ENCODE data around the gene CARD9.
"Not testable (repeated sequence)": the region's sequence is repeated elsewhere in the genome, so short reads cannot be mapped to it uniquely, and the experiment has no call there.

The CARD9 gene

DNA sequence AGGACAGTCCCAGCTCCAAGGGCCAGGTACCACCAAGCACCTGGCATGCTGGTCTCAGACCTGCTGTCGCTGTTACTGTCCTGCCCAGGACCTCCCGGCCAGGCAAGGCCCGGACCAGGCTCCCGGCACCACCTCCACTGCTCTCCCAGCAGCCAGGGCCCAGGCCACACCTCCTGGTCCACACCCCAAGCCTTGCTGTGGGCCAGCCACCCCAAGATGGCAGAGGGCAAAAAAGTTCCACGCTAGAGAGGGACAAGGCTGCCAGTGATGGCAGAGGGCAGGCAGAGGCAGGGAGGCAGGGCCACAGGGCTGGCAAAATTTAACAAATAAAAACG, 11.1 kb downstream of the CARD9 start:
- no peak for FAIRE-seq

GRCh38 chr9:136361754-136362449, 11.6 kb downstream of the CARD9 start:
- no peak for FAIRE-seq

DNA sequence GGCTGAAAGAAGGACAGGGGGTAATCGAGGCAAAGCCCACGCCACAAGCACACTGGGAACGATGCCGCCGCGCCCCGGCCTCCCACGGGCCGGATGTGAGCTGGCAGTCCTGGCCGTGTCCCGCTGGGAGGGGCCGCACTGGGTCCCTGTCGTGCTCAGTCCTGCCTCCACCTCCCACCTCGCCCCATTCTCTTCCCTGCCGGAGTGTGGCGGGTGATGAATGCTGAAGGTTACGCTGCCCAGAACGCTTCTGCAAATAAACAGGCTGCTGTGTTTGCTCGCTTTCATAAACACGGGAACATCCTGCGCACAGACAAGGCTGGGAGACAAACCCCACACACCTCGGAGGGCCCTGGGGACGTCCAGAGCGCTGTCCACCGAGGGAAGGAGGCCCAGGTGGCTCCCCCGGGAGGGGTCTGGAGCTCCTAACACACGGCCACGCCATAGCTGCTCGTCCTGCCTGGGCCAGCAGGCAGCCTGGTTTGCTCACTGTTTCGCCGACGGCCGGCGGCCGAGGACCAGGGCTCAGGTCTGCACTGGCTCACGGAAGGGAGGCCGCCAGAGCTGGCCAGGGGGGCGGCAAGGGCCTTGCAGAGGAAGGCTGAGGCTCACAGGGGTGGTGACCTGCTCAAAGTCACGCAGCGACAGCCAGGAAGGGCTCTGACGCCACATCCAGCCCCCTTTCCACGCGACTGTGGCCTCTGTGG, 12.3 kb downstream of the CARD9 start:
- no peak for FAIRE-seq

DNA sequence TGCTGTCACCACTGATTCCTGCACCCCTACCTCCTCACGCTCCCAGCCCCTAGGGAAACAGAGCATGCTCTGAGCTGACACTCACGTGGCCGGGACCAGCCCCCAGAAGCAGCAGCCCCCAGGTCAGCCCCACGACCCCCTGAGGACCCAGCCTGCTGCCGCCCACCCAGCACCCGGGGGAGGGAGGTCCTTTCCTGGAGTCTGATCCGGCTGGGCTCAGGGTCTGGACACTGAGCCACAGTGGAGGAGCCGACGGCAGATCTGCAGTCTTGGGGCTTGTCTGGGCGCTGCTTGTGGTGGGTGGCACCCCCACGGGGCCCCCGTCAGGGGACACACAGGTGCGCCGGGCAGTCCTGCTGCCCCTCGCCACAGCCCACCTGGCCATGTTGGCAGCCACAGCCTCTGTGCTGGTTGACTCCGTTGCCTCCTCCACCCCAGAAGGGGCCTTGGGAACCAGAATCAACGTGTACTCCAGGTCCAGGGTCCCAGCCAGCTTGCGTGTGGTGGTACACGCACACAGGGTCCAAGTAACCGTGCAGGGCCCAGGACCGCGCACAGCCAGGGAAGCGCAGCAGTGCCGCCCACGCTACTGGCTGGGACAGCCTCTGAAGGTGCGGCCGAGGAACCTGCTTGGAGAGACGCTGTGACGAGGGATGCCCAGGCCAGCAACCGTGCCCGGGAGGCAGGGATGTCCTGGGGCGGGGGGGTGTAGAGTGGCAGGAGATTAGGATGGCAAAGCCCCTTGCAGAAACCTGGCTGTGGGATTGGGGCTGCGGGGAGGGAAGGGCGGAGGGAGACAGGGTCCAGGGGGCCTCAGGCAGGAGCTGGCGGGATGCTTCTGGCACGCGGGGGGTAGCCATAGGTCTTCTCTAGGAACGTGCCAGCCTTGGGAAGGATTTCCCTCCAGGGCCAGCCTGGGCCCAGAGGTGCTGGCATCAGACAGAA, 13.4 kb downstream of the CARD9 start:
- FAIRE-seq, result no peak

DNA sequence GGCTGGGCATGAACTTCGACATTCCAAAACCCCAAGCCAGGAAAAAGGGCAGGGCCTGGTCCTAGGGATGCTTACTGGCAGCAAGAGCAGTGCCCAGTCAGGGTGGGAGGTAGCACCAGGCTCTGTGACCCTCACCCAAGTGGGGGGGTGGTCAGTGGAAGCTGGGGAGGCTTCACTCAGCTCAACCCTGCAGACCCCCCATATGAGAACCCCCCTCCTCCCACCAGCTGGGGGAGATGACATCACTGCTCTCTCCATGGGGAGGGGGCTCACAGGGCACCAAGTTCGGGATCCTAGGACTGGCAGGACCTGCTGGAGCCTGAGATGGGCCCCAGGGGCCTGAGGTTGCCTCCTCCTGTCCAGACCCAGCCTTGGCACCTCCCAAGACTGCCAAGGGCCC, 14.6 kb downstream of the CARD9 start:
- no peak for FAIRE-seq

DNA sequence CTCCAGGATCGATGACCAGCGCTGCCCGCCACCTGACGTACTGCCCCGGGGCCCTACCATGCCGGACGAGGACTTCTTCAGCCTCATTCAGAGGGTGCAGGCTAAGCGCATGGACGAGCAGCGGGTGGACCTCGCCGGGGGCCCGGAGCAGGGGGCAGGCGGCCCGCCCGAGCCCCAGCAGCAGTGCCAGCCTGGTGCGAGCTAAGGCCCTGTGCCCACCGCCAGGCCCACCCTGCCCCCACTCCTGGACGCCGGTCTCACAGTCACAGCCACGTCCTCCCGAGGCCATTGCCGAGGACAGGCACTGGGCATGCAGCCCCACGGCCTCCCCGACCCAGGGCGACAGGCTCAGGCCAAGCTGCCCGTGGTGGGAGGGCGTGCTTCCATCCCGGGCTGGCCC, 15.5 kb downstream of the CARD9 start:
- no peak for FAIRE-seq

DNA sequence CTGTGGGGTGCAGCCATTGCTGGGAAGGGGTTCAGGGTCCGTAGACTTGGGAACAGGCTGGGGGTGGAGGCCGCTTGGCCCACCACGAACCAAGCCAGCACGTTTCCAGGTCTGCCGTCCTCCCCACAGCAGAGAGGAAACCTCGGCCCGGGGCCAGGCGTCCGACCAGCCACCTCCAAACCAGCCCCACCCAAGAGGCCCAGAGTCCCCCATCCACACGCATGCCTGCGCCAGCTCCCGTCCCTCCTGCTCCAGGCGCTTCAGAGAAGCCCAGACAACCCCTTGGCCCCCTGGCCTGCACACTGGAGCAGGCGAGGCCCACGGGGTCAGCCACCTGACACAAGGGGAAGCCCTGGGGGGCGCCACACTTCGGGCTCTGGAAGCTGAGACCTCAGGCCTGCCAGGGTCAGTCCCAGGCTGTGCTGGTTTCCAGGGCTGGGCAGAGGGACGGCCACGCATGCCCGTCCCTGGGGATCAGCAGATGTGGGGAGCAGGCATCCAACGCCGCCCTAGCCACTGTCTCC, 16.2 kb downstream of the CARD9 start:
- no peak for FAIRE-seq

- no peak for FAIRE-seq
Measured at GRCh38 chr9:136355616-136356557, 17.6 kb downstream of the CARD9 start.

DNA sequence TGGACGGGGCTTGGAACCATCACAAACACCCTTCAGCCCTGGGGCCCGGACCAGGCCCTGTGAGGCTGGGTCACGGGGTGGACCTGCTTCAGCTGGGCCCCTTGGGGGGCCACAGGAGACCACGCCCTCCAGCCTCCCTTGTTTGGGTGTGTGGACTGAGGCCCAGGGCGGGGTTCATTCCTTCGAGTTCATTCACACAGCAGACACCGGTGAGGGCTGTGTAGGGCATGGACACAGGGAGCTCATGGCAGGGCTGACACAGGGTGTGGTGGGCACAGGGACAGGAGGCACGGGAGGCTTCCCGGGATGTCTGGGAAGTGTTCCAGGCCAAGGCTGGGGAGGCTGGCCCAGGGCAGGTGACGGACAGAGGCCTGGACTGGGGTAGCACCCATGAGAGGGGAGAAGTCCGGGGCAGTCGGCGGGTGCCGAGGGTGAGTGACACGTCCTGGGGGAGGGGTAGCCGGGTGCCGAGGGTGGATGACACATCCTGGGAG, 18.8 kb downstream of the CARD9 start:
- FAIRE-seq, result no peak

DNA sequence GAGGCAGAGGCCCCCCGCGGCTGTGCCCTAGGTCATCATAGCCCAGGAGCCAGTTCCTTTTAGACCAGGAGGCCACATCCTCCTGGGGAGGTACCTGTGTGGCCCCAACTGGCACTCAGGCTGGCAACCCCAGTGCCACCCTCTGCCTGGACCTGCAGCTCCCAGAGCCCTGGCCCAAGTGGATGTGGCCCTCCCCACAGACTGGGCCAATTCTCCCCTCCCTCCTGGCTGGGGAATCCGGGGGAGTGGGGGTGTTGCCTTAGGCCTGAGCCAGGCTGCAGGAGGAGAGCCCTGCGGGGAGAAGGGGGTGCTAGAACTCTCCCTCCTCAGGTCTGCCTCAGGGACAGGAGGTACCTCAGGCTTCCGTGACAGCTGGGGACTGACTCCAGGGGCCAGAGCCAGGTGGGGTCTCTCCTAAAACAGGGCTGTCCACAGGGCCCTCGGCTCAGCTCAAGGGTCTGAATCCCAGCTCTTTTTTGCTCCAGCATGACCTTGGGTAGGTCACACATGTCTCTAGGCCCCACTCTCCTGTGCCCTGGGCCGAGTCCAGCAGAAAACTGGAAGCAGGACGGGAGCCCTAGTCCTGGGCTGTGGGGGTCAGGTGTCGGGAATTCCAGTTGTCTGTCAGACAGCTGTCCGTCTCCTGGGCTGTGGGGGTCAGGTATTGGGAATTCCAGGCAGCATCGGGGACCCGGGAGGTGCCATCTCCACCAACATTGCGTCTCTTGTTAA, 19.5 kb downstream of the CARD9 start:
- no peak for FAIRE-seq

- no peak for FAIRE-seq
Measured at GRCh38 chr9:136353088-136353487, 20.4 kb downstream of the CARD9 start.

GRCh38 chr9:136352682-136353081, 20.8 kb downstream of the CARD9 start:
- no peak for FAIRE-seq

DNA sequence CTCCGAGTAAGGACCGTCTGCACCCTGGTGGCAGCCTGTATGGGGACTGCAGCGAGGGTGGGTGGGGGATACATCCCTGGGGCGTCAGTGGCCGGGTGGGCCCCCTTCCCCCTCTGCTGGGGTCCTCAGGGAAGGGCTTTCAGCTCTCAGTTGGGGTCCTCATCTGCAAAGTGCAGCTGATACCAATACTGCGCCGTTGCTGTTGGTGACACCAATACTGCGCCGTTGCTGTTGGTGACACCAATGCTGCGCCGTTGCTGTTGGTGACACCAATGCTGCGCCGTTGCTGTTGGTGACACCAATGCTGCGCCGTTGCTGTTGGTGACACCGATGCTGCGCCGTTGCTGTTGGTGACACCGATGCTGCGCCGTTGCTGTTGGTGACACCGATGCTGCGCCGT, 21.6 kb downstream of the CARD9 start:
- not testable (repeated sequence) for FAIRE-seq

GRCh38 chr9:136351252-136351800, 22.1 kb downstream of the CARD9 start:
- FAIRE-seq, result no peak

DNA sequence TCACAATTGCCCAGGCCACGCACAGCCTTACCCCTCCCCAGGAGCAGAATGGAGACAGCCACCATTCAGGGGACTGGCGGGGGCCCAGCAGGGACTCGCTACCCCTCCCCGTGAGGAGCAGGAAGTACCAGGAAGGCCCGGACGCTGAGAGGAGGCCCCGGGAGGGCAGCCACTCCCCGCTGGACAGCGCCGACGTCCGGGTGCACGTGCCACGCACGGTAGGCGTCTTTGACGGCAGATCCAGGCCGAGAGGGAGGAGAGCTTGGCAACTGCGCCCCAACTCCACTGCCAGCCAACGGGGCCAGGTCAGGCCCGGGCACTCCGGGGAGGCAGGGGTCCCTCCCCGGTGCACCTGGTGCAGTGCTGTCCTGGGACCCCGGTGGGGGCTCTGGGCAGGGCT, 23.9 kb downstream of the CARD9 start:
- FAIRE-seq, result no peak

DNA sequence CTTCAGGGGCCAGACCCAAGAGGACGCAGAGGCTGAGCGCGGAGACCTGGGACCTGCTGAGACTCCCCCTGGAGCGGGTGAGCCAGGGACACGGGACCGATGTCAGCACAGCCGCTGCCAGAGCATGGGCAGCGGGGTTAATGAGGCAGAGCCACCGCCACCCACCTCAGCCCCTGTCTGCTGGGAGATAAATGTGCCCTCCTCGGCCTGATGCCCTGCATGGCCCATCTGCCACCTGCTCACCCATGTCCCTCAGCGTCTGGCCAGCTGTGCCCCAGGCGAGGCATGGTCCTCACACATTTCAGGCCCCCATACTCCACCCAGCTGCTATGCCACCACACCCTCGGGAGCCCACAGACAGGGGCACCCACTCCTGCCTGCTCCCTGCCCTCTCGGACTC, 24.8 kb downstream of the CARD9 start:
- FAIRE-seq, result no peak

DNA sequence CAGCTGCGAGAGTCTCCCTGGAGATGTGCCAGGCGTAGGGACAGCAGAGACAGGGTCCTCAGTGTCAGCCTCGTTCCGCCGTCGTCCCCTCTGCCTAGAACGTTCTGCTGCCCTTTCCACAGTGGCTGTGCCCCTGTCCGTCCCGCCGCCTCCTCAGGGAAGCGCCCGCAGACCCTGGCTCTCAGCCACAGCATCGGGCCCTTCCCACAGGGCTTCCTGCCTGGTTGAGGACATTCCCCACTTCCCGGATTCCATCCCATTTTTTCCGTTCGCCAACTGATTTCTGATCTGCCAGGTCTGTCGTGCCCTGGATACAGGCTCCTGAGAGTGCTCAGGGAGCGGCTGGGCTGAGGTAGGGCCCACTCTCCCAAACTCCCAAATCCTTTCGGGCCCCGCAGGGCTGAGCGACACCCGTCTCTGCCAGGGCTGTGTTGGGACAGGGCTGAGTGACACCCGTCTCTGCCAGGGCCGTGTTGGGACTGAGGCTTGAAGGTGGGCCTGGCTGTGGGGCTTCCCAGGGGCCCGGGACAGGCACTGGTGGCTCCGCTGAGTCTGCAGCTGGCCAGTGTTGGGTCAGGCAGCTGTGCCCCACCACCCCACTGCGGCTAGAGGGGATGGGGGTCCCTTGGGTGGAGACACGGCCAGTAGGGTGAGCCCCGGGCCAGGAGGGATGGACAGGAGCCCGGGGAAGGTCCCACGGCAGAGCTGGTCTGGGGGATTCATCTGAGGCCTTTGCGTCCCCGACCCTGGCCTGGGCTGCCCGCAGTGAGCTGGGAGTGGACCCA, 25.8 kb downstream of the CARD9 start:
- FAIRE-seq, result no peak

DNA sequence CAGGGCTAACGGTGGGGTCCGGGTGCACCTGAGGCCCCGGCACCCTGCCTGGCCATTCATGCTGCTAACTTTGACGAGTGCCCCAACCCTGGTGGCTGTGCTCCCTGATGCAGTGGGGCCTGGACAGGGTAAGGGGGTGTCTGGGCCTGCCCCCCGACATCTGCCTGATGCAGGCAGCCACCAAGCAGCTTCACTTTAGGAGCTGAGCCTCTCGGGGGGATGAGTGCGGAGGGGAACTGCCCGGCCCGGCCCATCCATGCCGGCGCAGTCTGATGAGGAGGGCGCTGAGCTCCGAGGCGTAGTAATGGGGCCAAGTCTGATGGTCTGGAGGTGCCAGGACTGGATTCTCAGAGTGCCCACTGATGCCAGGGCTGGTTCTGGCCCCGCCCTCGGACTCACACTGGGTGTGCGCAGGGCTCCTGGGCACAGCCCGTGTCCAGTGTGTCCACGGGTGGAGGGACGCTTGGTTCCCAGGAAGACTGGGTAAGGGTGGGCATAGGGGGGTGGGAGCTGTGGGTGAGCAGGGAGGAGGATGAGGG, 26.5 kb downstream of the CARD9 start:
- no peak for FAIRE-seq

DNA sequence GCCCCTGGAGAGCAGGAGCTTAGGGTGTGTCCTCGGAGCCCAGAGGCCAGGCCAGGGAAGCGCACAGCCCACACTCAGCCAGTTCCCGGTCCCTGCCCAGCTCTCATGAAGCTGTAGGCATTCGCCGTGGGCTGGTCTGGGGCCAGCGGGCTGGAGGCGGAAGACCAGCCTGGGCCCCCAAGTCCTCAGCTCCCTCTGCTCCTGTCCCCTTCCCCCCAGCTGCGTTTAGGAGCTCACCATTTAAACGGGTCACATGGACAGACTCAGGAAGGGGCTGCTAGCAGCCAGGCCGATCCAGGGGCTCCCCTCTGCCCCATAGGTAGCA, 27.4 kb downstream of the CARD9 start:
- FAIRE-seq, result no peak
